GM18861 (cell line): ENCODE measurements around the gene GRAMD1A.
"Not testable (repeated sequence)": the region's sequence is repeated elsewhere in the genome, so short reads cannot be mapped to it uniquely, and the experiment has no call there.

Experiments used
- ATAC-seq: cut with Tn5 transposase; IDR thresholded peaks from one replicate; pipeline ENCODE4 v1.9.1; 2021; ENCODE audit not compliant: unreplicated experiment

GRAMD1A gene

DNA sequence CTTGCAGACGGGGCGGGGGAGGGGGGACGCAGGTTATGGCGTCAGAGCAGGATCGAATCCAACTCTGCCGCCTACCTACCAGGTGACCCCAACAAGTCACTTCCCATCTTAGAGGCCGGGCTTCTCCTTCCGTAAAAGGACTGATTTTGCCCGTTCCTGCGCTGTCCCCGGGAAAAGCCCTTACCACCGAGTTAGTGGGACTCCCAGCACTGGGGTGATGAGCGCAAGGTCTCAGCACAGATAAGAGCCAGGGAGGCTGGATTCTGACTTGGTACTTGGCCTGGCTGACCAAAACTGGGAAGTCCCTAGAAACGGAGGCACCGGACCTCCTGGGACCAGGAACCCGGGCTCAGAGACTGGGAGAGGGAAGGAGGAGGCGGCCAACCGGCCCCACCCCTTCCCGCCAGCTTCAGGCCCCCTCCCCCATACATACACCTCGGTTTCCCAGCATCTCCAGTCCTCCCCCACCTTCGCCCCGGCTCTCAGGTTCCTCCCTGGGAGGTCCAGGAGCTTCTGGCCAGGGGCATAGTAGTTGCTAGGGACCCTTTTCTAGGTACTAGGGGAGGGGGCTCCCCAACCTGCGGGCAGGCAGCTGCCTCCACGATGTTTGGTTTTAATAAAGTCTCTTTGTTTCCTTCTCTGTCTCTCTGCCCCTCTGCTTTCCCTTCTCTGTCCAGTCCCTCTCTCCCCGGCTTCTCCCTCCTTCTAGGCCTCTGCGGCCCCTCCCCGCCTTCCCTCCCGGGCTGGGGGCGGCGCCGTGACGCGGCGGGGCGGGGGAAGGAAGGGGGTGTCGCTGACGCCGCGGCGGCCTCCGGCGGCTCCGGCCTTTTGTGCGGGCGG is at the start of gene GRAMD1A:
Gene GRAMD1A (plus strand): TSS at position 826 of the 840 bp plus-strand sequence. CDS start 156 bp downstream, outside the sequence.
- peak; percentile 37 for ATAC-seq

DNA sequence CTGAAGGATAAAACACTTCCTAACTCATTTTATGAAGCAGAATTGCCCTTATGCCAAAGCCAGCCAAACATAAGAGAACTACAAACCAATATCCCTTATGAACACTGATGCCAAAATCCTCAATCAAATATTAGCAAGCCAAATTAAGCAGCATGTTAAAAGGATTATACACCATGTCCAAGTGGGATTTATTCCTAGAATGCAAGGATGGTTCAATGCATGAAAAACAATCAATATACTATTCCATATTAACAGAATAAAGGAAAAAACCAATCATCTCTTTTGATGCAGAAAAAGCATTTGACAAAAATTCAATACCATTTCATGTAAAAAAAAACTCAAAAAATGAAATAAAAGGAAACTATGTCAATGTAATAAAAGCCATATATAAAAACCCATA is 47.0 kb upstream of the GRAMD1A start:
- ATAC-seq, result no peak

DNA sequence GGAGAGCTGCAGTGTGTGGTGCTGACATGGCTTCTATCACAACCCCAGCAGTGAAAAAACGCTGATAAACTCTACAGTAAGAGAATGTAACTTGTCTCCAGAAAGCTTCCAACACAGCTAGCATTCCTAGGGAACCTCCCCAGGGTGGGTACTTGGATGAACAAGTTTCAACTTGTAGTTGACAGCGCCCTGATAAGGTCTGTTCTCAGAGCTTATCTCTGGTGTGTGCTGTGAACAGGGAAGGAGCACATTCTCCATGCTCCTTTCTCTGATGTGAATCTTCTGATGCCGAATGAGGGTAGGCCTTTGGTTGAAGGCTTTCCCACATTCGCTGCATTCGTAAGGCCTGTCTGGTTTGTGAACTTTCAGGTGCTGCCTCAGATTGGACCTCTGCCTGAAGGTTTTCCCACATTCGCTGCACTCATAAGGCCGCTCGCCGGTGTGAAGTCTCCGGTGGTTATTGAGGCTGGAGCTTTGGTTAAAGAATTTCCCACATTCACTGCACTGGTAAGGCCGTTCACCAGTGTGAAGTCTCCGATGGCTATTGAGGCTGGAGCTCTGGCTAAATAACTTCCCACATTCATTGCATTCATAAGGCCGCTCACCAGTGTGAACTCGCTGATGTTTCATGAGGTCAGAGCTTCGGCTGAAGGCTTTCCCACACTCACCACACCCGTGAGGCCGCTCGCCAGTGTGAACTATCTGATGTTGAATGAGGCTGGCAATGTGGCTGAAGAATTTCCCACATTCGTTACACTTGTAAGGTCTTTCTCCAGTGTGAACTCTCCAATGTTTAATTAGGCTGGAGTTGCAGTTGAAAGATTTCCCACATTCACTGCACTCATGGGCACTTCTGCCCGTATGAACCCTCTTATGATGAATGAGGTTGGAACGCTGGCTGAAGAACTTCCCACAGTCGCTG is 42.0 kb upstream of the GRAMD1A start:
- no peak for ATAC-seq

DNA sequence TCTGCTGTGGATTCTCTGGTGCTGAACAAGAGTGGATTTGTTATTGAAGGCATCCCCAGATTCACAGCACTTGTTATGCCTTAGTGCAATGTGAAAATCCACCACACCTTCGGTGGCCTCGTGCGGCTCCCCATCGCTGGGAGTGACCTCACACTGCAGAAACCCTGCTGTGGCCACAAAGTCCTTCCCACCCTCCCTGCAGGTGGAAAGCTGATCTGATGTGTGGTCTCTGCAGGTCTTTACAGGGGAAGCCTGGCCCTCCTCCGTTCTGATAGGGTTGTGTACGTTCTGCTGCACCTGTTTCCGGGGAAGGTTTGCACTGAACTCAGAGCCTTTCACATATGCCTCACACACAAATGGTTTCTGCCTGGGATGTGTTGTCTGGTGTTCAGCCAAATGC is 41.1 kb upstream of the GRAMD1A start:
- ATAC-seq, result no peak

DNA sequence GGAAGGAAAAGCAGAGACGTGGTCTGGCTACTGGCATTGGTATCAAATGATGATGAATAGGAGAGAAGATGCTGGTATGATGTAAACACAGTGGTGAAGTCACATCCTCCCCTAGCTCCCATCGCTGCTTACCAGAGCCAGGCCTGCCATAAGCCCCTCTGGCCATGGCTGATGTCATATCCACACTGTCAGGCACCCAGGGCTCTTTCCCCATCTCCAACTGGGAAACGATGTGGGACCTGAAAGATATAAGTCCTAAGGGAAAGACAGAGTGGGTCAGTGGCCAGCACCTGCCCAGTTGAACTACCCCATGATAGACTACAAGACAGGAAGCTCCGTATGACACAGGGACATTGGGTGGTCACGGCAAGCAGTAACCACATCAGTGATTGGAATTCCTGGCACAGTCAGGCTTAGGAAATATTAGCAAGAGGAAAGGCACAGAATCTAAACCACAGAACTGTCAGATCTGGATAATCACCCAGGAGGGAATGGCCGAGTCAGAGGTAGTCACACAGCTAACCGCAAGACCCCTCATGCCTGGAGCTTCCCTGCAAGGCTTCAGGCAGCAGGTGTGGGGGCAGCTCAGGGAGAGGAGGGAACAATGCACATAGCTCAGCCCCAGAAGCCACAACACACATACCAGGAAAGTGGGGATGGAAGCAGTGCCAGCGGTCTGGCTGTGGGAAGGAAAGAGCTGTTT is 39.9 kb upstream of the GRAMD1A start:
- ATAC-seq, result no peak

DNA sequence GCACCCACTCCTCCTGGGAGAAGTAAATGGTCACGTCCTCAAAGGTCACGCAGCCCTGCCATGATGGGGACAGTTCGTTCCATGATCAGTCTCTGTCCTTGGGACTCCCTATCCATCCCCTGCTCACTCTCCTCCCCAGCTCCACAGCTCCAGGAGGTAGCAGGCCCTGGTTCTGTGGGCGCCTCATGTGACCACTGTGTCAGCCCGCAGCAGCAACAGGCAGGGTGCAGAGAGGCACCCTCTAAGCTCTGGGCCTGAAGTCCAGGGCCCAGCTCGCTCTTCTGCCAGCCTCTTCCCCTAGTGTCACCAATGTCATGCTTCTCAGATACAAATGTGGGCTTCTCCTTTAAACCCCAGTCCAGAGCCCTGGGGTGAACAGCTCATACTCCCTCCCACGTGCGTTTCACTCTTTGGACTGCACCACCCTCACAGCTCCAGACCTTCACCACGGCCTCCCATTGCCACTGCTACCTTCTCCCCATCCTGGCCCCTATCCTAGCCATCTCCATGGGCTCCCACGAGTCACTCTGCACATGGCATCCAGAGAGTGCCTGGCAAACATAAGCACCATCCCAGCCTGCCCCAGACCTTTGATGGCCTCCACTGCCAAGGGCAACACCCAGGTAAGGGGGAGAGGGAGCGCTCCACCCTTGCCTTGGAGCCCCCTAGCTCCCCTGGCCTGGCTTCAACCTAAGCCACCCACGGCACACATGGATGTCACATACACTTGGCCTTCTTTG is 39.0 kb upstream of the GRAMD1A start:
- ATAC-seq, result no peak

DNA sequence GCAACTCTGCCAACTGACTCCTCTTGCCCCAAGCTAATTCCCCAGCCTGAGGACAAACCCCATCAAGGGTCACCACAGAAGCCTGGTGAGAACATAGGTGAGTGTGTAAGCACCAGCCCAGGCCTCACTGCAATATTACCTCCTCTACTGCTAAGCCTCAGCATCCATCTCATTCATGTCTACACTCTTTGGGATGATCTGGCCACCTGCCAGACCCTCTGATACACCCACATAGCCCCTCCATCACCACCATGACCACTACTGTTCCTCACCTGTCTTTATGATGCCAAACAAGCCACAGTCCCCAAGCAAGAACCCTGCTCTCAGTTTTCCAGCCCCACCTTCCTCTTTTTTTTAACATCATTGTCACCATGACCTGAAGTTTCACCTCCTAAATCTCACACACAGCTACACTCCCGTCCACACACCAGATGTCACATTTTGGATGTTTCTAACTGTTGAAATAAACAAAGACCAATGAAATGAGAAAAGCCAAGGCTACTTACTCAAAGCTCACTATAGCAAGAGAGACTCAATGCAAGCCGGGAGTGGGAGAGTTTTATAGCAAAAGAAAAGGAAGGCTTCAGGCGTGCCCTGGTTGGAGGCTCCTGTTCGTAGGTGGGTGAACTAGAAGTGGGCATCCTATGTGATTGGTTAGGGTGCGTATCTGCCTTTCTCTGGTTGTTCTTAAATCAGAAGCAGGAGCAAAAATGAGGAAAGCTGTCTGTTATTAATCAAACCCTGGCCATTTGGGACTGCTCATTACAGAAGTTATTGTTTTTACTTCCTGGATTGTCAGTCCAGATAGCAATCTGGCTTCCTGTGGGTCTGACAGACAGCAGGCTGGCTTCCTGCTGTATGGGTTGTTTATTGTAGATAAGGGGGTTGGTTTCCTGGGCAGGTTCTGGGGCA is 38.1 kb upstream of the GRAMD1A start:
- no peak for ATAC-seq

DNA sequence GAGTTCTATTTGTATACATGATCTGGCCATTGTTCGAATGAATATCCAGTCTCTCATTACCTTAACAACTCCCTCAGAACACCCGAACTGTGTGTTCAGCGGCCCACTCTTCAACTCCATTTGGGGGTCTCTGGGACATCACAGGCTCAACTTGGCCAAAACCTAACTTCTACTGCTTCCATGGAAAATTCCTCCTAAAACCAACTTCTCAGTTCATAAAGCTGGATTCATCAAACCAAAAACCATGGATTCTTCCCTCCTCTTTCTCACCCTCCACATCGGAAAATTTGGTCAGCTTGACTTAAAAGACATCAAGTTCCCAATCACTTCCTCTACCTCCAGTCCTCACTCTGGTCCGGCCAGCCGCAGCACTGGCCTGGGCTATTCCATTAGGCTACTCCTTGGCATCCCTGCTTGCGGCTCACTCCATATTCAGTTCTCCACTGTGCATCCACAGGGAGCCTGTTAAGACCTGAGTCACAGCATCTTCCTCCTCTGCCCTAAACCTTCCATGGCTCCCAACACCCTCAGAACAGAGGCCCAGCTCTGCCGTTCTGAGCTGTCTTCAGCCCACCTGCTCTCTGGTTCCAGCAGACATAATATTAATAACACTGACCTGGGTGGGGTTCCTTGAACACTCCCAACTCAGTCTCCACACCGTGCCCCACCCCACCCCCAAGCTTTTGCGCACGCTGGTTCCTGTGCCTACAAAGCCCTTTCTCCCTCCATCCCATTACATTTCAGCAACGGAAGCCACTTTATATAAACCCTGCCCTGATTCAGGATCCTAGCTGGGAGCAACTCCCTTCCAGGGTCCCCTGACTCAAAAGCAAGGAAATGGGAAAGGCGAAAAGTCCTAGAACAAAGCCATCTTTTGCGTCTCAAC is 37.2 kb upstream of the GRAMD1A start:
- ATAC-seq, result no peak

DNA sequence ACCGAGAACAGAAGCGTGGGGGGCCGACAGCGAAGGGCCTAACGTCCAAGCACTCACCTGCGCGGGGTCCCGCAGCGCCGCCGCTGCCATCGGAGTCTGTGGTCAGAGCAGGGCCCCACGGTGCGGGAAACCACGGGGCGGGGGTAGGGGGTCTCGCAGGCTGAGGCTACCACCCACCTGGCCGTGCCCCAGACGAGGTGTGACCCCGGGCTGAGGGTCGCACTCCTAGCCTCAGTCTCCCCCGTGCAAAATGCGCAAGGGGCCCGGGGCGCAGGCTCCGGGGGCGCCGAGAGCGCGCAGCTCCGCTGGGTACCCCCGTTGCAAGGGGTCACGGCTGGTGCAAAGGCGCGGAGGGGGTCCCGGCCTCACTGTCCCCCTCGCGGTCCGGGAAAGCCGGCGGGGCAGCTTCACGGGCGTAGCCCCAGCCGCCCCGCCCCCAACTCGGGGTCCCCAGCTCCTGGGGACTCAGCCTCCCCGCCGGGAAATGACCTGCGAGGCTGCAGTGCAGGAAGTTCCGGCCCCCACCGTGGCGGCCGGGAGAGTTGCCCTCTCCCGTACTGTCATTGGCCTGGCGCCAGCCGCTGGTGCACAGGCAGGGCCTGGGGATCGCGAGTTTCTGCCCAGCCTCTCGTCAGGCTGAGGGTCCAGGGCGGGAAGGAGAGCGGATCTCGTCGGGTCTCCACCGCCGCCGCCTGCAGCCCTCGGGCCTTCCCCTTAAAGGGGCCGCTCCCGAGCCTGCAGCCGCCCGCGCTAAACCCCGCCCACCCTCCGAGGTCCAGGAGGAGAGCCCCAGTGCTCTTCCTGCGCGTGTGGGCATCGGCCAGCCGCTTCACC is 36.3 kb upstream of the GRAMD1A start, which contains the start of gene ZNF792:
Gene ZNF792 (minus strand): TSS at position 657 of the 834 bp plus-strand sequence. CDS start 567 bp downstream, at position 90.
- no peak for ATAC-seq

DNA sequence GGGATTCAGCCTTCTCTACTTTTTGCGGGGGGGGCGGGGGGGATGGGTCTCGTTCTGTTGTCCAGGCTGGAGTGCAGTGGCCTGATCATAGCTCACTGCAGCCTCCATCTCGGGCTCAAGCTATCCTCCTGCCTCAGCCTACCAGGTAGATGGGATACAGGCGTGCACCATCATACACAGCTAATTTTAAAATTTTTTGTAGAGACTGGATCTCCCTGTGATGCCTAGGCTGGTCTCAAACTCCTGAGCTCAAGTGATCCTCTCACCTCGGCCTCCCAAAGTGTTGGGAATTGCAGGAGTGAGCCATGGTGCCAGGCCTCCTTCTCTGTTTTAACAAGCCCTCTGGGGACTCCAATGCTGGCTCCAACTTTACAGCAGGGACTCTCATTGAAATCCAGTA is 35.5 kb upstream of the GRAMD1A start:
- no peak for ATAC-seq

DNA sequence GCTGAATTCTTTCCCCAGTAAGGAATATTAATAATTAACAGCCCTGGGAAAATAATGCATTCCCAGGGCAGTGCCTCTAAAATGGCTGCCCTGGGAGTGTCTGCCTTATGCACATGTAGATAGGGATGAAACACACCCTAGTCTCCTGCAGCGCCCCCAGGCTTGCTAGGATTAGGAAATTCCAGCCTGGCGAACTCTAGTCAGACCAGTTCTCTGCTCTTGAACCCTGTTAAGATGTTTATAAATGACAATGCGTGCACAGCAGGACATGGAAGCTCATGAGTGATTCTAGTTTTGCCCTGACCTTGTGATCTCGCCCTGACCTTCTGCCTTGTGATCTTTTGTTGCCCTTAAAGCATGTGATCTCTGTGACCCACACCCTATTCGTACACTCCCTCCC is 34.6 kb upstream of the GRAMD1A start:
- not testable (repeated sequence) for ATAC-seq

DNA sequence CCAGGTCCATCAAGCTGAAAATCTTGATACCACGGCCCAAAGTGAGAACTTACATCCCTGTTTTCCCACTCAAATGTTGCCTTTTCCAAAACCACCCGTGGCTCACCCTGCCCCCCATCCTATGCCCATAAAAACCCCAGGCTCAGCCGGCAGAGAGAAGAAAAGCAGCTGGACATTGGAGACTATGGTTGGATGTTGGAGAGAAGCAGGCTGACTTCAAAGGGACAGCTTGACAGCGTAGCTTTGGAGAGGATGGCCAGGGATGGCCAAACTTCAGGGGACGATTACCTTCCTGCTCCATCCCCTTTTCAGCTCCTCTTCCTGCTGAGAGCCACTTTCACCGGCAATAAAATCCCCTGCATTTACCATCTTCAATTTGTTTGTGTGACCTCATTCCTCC is 32.6 kb upstream of the GRAMD1A start:
- ATAC-seq, result no peak

DNA sequence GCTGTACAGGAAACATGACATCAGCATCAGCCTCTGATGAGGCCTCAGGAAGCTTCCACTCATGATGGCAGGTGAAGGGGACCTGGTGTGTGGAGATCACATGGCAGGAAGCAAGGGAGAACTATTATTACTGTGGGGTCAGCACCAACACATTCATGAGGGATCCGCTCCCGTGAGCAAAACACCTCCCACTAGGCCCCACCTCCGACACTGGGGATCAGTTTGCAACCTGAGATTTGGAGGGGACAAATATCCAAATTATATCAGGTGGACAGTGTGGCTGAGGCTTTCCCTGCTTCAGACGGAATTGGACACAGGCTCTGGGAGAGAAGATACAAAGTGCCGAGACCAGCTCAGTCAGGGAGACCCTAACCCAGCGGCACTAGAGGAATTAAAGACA is 30.4 kb upstream of the GRAMD1A start:
- ATAC-seq, result no peak

DNA sequence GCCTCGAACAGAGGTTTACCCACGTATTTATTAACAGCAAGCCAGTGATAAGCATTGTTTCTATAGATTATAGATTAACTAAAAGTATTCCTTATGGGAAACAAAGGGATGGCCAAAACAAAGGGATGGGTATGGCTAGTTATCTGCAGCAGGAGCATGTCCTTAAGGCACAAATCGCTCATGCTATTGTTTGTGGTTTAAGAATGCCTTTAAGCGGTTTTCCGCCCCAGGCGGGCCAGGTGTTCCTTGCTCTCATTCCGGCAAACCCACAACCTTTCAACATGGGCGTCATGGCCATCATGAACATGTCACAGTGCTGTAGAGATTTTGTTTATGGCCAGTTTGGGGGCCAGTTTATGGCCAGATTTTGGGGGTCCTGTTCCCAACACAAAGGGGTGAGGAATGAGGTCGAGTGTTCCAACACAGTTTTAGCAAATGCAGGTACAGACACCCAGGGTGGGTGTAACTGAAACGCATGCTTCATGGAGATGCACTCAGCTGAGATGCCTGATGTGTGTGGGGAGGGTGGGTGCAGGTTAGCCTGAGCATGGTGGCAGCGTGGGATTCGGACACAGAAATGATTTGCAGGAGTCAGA is 29.8 kb upstream of the GRAMD1A start:
- ATAC-seq, result not testable (repeated sequence)

DNA sequence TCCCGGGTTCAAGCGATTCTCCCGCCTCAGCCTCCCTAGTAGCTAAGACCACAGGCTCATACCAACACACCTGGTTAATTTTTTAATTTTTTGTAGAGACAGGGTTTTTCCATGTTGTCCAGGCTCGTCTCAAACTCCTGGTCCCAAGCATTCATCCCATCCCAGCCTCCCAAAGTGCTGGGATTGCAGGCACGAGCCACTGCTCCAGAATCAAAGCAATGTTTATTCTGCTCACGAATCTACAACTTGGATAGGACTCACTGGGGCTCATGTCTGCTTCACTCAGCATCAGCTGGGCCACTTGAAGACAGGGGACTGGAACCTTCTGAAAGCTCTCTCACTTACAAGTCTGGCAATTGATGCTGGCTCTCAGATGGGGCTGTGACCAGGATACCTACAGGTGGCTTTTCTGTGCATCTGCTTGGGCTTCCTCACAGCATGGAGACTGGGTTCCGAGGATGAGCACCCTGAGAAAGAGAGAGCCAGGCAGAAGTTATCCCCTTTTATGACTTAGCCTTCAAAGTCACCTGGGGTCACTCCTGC is 27.9 kb upstream of the GRAMD1A start:
- no peak for ATAC-seq

DNA sequence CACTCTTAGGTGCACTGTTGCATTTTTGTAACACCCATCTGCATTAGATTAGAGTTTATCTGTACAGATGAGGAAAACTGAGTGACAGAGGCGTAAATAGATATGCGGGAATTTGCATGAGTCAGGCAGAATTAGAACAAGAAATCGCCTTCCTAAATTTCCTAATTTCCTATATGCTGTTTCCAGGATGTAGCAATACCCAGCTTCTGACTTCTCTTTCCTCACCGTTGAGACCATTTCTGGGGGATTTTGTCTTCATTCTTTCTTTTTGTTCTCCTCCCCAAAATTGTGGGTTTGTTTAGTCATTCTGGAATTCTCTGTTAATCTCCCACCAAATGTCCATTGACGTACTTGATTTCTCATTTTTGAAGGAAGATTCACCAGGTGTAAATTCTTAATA is 25.5 kb upstream of the GRAMD1A start:
- no peak for ATAC-seq

DNA sequence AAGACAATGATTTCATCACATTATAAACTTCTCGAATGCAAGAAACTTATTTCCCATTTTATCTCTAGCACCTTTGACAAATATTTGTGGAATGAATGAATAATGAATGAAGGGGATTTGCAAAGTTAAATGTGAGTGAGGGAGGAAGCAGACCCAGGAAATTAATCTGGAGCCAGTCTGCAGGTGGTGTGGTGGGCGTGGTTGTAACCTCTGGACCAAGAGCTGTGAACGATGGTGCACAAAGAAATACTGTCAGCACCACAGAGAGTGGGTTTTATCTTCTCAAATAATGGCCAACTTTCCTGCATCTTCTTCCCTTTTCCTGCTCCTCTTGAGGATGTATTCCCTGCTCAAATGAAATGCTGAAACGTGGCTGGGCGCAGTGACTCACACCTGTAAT is 25.1 kb upstream of the GRAMD1A start:
- ATAC-seq, result no peak
